ENCODE measurements around the gene HYDIN.

The HYDIN gene

DNA sequence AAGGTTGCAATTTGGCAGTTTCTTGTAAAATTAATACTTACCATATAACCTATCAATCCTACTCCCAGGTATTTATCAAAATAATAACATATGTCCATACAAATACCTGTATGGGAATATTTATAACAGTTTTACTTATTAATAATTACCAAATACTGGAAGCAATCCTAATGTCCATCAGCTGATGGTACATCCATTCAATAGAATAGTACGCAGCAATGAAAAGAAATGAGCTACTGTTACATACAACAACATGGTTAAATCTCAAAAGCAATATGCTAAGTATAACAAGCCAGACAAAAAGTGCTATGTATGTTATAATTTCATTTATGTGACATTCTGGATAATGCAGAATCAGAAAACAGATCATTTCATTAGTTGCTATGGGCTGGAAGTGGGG lies 1.2 kb downstream of the HYDIN start:
- no peak for DNase-seq (ENCODE audit: low read depth)
- H3K4me3 ChIP-seq (ENCODE audit: low read depth, low read length), result no peak overlapping the region
- TF ChIP-seq, protein P1, sequence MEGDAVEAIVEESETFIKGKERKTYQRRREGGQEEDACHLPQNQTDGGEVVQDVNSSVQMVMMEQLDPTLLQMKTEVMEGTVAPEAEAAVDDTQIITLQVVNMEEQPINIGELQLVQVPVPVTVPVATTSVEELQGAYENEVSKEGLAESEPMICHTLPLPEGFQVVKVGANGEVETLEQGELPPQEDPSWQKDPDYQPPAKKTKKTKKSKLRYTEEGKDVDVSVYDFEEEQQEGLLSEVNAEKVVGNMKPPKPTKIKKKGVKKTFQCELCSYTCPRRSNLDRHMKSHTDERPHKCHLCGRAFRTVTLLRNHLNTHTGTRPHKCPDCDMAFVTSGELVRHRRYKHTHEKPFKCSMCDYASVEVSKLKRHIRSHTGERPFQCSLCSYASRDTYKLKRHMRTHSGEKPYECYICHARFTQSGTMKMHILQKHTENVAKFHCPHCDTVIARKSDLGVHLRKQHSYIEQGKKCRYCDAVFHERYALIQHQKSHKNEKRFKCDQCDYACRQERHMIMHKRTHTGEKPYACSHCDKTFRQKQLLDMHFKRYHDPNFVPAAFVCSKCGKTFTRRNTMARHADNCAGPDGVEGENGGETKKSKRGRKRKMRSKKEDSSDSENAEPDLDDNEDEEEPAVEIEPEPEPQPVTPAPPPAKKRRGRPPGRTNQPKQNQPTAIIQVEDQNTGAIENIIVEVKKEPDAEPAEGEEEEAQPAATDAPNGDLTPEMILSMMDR (IDR thresholded peaks at IDR 0.05; ENCODE audit: low read depth, low read length, missing control alignments), result no peak

DNA sequence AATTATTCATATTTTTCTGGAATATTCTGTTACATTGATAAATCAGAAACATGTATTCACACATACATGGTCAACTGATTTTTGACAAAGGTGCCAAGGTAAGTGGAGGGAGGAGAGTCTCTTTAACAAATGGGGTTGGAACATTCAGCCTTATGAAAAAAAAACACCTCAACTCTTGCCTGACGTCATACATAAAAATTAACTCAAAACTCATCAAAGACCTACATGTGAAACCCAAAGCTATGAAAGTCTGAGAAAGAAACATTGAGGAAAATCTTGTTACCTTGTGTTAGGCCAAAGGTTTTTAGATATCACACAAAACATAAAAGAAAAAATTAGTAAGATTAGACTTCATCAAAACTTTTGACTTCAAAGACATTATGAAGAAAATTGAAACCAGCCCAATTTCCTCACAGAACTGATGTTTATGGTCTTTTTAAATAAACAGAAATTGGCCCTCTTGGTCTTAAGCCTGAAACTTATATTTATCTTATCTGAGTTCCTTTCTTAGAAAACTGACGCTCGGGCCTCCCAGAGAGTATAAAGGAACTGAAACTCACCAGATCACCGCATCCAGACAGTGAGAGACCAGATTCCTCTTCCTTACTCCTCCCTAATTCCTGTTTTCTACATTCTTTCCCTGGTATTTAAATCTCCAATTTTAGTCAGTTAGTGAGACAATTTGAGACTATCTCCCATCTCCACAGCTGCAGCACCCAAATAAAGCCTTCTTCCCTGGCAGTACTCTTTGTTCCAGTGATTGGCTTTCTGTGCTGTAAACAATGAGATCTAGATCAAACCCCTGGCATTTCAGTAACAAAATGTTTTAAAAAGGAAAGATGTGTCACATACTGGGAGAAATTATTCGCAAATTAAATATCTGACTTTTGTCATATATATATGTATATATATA lies 4.0 kb downstream of the HYDIN start:
- TF ChIP-seq, protein P1 (IDR thresholded peaks at IDR 0.05; ENCODE audit: low read depth, low read length, missing control alignments), result no peak
- DNase-seq (ENCODE audit: low read depth), result no peak
- no peak overlapping the region for H3K4me3 ChIP-seq (ENCODE audit: low read depth, low read length)

DNA sequence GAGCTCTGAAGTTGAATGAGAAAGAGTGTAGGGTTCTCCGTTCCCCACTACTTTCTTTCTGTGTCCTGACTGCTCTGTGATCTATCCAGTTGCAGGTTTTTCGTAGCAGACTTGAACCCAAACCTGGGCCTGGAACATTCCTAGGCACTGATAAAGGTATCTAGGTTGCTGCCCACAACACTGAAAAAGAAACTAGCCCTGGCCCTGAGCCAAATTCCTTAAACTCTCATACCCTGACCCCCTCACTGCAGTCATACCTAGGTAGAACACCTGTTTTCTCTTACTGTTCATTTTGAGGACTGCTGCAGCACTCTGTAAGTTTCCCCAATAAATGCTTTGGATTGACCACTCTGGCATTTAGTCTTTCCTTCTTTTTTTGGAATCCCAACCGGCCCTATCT lies 5.4 kb downstream of the HYDIN start:
- TF ChIP-seq, protein P1 (IDR thresholded peaks at IDR 0.05; ENCODE audit: low read depth, low read length, missing control alignments), result no peak
- no peak for DNase-seq (ENCODE audit: low read depth)
- no peak overlapping the region for H3K4me3 ChIP-seq (ENCODE audit: low read depth, low read length)

DNA sequence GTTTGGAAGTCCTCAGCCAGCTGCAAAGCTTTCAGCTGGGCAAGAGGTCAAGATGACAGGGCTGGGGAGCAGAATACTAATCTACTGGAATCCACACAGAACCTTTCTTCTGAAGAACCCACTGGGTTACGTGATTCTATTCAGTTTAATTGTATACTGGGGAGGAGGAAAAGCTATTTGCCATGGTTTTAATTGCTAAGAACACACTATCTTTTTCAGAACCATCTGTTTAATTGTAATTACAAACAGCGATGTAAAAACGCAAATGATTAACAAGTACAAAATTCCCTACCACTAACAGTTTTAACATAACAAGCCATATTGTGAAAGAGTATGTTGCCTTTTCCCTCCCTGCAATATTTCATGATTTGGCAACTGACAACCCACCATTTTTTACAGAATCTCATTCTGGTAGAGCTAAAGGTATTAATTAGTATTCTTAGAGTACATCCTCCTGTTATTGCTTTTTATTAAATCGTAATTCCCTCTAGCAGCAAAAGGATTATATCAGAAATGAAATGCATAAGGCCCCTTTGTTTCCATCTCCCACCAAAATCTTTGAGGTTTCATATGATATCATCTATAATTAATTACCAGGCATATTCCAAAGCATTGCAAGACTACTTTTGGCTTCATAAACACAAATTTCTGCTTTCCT lies 12.1 kb downstream of the HYDIN start:
- TF ChIP-seq, protein P1 (IDR thresholded peaks at IDR 0.05; ENCODE audit: low read depth, low read length, missing control alignments), result no peak
- H3K4me3 ChIP-seq (ENCODE audit: low read depth, low read length), result no peak overlapping the region
- no peak for DNase-seq (ENCODE audit: low read depth)

DNA sequence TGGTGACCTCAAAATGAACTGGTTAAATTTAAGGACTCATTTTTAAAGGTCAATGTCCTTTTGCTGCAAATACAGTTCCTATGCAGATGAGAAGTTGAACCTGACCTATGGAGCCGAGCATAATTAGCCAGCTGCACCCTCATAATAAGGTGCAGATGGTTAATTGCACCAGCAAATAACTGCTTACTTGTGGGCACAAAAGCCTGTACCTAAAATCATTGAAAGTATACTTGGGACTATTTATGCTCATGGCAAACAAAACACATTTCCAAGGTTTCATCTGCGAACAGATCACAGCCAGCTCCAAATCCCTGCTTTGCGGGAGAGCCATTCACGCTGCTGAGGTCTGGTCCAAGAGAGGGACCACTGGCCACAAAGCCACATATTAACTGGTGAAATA lies 13.0 kb downstream of the HYDIN start:
- no peak overlapping the region for H3K4me3 ChIP-seq (ENCODE audit: low read depth, low read length)
- TF ChIP-seq, protein P1 (IDR thresholded peaks at IDR 0.05; ENCODE audit: low read depth, low read length, missing control alignments), result no peak
- no peak for DNase-seq (ENCODE audit: low read depth)

DNA sequence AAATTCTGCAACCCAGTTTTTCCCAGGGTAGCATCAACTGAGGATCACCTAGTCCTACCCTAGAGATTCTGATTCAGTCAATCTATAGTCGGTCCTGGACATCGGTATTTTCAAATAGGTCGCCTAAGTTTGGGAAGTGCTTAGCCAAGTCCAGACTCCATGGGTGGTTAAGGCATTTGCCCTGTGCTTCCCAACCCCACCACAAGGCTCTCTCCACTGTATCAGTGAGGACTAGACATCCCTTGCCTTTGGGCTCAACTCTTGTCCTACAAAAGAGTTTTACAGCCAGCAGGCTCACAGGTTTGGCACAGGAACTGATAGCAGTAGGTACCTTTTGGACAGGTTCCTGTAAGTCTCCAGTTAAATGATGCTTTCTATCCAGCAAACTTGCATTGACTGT lies 13.8 kb downstream of the HYDIN start:
- TF ChIP-seq, protein P1 (IDR thresholded peaks at IDR 0.05; ENCODE audit: low read depth, low read length, missing control alignments), result no peak
- DNase-seq (ENCODE audit: low read depth), result no peak
- H3K4me3 ChIP-seq (ENCODE audit: low read depth, low read length), result no peak overlapping the region
